ENCODE data around the gene JAKMIP2.

GRCh38 chr5:147616421-147616820, 166.1 kb downstream of the JAKMIP2 start:
- TF ChIP-seq REST (IDR thresholded peaks at IDR 0.05; ENCODE audit: borderline replicate concordance) (no peak), POLR2AphosphoS5 (IDR thresholded peaks at IDR 0.05) (no peak), EP300 (conservative IDR thresholded peaks at IDR 0.05; ENCODE audit: poor library complexity, severe bottlenecking) (no peak), EZH2 (IDR thresholded peaks at IDR 0.05; ENCODE audit: borderline replicate concordance, insufficient read depth, low read length, poor library complexity, severe bottlenecking) (no peak), TAF1 (IDR thresholded peaks at IDR 0.05; ENCODE audit: low read depth) (no peak)
- TF ChIP-seq, protein P1, sequence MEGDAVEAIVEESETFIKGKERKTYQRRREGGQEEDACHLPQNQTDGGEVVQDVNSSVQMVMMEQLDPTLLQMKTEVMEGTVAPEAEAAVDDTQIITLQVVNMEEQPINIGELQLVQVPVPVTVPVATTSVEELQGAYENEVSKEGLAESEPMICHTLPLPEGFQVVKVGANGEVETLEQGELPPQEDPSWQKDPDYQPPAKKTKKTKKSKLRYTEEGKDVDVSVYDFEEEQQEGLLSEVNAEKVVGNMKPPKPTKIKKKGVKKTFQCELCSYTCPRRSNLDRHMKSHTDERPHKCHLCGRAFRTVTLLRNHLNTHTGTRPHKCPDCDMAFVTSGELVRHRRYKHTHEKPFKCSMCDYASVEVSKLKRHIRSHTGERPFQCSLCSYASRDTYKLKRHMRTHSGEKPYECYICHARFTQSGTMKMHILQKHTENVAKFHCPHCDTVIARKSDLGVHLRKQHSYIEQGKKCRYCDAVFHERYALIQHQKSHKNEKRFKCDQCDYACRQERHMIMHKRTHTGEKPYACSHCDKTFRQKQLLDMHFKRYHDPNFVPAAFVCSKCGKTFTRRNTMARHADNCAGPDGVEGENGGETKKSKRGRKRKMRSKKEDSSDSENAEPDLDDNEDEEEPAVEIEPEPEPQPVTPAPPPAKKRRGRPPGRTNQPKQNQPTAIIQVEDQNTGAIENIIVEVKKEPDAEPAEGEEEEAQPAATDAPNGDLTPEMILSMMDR (IDR thresholded peaks at IDR 0.05; ENCODE audit: poor library complexity, severe bottlenecking) = no peak
